Adipose tissue (tissue), 3 donors: Measurements from ENCODE around the gene MPPED1. TPM values are rescaled to one million over a fixed set of nuclear protein-coding genes. Genes with fewer than 3 reads are reported as not detected.

ENCODE experiments used
- H3K27ac ChIP-seq: one replicate; pipeline ENCODE4 v1.5.1; 2013; ENCODE audit warnings: low read depth, low read length
- WGBS, 3 donors: extraction: QIAGEN DNeasy Blood & Tissue Kit; methylation state at CpG; one replicate each; pipeline ENCODE4 v1.1.7; 2013; 5-methylcytosine and 5-hydroxymethylcytosine counted together
- polyA plus RNA-seq, 3 donors: library from polyadenylated mRNA; stranded (reverse); fragments of 200-250 nt; gene quantifications; one replicate each; pipeline ENCODE4 v1.2.3, GENCODE V29; 2013
- donor health status: healthy with polysubstance abuse.
- donor health status: Bipolar disorder and iron deficiency.
- donor health status: healthy.

Gene MPPED1
- polyA plus RNA-seq, 3 donors, result 0.16 TPM; not detected in 2

DNA sequence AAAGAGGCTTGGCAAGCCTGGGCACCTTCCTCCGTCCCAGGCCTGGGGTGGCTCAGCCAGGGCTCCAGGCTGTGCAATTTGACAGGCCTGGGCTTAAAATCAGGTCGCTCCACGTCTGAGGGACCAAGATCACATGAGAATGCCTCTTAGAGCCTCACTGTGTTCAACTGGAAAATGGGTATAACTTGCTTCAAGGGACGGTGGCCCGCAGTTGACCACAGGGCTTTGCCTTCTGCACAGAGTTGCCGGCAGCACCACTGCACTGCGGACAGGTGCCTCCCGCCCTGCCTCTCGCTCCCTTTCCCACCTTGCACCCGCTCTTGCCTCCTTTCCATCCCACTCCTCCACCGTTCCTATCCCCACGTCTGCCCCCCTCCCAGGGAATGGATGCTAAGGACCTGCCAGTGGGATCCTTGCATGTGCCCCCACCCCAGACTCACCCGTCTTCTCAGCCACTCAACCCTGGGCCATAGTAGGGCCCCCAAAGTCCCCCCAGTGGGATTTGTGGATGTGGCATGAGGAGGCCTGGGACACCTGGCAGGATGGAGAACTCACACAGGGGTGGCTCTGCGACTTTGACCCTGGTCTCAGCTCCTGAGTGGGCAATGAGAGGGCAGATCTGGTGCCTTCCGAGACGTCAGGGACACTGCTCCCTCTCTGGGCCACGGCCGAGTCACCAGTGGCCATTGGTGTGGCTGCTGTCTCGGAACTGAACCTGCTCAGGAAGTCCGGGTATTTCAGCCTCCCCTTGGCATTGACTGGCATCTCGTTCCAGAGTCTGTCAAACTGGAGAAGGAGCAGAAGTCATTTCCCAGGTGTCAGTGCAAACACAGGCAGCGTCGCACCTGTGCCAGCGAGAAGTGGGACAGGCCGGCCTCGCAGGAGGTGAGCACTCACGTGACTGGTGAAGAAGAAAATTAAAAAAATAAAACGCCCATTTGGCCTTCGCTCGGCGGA lies 128.0 kb downstream of the MPPED1 start:
- 87 to 89% (median 88%) methylated on average over 31 of the region's 31 CpGs for WGBS, 3 donors
- H3K27ac ChIP-seq, result no peak overlapping the region

DNA sequence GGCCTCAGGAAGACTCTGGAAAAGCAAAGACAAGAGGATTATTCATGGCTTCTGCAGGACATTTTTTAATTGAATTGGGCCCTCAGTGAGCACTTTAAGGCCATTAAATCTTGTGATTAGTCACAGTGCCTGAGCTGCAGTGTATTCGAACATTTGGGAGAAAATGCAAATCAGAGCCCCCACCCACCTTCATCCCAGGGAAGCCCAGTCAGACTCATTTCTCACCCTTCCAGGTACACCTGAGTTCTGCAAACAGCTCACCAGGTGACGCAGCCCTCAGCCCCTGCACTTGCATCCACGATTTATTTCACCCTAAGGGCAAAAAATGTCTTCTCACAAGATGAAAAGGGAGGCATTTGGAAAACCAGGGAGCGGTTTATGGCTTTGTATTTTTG lies 128.7 kb downstream of the MPPED1 start:
- 69 to 85% (median 77%) methylated on average over 4 of the region's 4 CpGs for WGBS, 3 donors

DNA sequence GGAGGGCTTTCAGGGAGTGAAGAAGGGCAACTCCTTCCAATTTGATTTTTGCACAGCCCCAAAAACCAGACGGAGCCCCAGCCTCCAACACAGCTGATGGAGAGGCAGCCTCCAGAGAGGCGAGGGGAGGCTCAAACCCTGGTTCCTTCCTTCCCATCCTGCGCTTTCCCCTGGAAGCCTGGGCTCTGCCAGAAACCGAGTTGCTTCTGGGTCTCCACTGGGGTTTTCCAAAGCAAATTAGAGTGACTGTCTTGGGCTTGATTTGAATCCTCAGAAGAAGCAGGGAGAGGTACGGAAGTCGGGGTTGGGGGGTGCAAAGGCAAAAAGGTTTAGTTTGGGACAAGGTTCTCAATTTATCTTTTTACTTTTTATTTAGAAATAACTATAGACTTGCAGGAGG lies 129.2 kb downstream of the MPPED1 start:
- no peak overlapping the region for H3K27ac ChIP-seq
- 82 to 86% (median 85%) methylated on average over 6 of the region's 6 CpGs for WGBS, 3 donors

More for the DNA sequence above, 128.7 kb downstream of the MPPED1 start:
- H3K27ac ChIP-seq, result no peak overlapping the region

DNA sequence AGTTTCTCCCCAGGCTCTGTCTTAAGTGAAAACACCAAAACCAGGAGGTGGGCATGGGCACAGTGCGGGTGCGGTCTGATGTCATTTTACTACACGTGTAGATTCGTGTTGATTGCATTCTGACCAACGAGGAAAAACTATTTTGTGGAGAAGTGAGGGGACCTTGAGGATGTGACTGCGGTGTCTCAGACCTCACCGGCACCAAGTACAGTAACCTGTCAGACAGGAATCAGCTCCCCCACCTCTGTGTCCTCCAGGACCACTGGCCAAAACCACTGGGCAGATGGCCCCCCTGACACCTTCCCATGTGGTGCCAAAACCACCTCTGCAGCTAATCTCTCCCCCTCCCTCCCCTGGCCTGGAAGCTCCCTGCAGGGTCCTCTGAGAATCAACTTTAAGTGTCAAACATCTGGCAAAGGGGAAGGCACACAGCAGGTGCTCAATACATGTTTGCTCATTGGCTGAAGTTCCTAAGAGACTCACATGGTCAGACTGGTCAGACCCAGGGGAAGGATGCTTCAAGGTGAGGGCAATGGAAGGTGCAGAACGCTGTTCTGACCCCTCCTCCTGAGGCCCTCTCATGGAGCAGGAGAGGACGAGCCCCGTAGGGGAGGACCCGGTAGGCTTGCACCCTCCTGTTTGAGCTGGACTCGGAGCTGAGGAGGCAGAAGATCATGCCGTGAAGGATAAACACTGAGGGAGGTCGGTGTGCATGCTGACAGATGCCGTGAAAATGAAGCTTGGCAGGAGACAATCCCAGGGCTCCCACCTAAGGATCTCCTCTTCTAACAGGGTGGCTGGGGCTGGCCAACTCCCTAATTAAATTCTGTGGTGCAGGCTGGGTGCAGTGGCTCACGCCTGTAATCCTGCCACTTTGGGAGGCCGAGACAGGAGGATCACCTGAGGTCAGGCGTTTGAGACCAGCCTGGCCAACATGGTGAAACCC lies 129.9 kb downstream of the MPPED1 start:
- no peak overlapping the region for H3K27ac ChIP-seq
- 77 to 81% (median 79%) methylated on average over 18 of the region's 18 CpGs for WGBS, 3 donors

DNA sequence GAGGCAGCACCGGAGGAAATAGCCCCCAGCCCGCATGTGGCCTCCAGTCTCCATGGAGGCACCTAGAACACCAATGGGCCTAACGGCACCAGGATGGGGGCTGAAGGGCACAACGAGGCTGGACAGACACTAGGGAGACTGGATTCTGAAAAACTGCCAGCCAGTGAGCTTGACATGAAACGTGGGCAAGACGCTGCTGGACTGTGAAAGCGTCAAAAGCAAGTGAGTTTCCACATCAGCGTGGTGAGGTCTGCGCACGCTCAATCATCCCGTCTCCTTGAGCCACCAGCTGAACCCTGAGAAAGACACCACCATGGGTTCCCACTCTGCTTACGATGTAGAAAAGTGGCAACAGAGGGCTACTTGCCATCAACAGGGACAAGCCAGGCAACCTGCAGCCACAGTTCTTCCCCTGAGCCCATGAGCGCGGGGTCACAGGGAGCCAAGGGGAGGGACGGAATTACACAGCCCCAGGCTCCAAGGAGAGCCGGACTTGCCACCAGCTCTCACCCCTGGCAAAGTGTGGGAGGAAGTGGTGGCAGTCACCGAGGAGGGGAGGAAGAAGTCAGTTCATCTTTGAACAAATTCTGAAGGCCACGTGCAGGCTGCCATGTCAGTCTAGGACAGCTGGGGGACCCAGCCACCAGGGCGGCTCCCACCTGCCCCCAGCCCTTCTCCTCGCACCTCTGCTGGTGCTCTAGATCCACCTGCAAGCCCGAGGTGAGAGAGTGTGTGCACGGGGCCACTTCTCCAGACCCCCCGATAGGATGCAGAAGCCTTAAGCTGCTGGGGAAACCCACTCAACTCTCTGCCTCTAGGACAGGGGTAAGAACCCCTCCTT lies 131.1 kb downstream of the MPPED1 start:
- 83 to 89% (median 86%) methylated on average over 23 of the region's 23 CpGs for WGBS, 3 donors
- no peak overlapping the region for H3K27ac ChIP-seq

DNA sequence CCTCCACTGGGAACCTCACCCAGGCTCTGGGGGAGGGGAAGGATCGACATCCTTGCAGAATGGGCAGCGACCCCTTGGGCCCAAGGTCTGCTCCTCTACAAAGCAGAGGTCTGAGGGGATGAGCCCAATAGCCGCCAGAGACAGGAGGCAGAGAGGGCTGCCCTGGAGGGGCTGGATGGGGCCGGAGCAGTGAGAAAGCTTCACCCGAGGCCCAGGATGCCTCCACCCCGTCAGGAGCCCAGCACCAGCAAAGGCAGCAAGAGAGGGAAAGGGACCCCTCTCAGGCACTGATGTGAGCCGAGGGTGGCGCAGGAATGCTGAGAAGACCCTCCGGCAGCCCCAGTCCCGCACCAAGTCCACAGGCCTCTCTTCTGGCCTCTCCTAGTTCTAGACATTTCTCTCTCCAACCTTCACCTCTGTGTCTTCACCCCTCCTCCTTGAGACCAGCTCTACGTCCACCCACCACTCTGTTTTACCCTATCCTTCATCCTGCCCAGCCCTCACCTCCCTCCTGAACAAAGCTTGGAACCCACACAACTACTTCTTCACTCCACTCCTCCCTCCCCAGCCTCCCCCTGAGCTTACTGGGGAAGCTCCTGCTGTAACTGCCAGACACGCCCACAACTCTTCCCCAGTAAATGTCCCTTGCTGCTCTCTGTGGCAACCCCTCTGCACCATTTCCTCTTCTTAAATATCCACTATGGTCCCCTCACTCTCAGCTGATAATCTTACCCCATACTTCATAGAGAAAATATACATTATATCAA lies 131.9 kb downstream of the MPPED1 start:
- WGBS, 3 donors, result 77 to 82% (median 81%) methylated on average over 10 to 12 of the region's 12 CpGs

DNA sequence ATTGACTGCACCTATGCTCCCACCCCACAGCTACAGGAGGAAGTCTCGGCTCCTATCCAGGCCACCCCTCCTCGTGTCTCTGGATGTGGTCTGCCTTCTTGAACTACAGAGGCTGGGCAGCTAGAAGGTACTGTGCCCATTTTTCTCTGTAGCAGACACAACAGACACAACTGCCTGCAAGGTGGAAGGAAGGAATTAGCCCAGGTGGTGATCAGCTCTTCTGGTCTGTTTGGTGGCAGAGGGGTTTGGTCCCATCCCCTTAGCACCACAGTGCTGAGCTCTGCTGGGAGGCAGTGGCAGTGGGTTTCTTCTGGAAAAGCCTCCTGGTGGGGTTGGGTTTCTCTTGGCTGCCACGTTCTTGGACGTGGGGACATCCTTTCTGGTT lies 132.5 kb downstream of the MPPED1 start:
- WGBS, 3 donors, result 60 to 72% (median 72%) methylated on average over 4 of the region's 4 CpGs

More for the DNA sequence above, 131.9 kb downstream of the MPPED1 start:
- H3K27ac ChIP-seq, result no peak overlapping the region

DNA sequence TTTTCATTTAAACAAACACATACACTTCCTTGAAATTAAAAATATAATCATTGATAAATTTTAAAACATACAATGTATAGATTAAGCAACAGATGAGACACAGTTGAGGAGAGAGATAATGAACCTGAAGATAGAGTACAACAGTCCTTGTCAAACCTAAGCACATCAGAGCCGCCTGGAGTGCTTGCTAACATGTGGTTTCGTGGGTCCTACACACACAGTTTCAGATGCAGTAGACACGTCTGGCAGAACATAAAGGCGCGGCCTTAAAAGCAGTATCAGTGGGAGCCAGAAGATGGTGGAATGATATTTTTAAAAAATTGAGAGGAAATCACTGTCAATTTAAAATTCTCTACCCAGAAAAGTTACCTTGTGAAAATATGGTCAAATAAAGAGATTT lies 134.4 kb downstream of the MPPED1 start:
- no peak overlapping the region for H3K27ac ChIP-seq
- WGBS, 3 donors, result 81 to 89% (median 83%) methylated on average over 5 of the region's 5 CpGs

More for the DNA sequence above, 132.5 kb downstream of the MPPED1 start:
- H3K27ac ChIP-seq, result no peak overlapping the region

DNA sequence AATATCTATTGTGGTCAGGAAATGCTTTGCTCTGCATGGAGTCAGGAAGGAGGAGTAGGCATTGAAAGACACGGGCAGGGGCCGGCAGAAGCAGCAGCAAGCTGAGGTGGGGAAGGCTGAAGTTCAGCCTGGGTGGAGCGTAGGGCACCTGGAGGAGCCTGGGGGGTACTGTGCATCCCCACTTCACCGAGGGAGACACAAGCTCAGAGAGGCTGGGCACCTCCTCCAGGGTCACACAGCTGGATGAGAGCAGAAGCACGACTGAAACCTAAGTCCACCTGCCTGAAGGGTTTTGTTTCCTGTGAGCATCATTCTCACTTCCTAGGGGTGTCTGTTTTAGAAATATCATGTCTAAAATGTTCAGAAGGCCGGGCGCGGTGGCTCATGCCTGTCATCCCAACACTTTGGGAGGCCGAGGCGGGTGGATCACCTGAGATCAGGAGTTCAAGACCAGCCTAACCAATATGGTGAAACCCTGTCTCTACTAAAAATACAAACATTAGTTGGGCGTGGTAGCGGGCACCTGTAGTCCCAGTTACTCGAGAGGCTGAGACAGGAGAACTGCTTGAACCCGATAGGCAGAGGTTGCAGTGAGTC lies 138.3 kb downstream of the MPPED1 start:
- no peak overlapping the region for H3K27ac ChIP-seq
- WGBS, 3 donors, result 76 to 81% (median 77%) methylated on average over 14 of the region's 14 CpGs

DNA sequence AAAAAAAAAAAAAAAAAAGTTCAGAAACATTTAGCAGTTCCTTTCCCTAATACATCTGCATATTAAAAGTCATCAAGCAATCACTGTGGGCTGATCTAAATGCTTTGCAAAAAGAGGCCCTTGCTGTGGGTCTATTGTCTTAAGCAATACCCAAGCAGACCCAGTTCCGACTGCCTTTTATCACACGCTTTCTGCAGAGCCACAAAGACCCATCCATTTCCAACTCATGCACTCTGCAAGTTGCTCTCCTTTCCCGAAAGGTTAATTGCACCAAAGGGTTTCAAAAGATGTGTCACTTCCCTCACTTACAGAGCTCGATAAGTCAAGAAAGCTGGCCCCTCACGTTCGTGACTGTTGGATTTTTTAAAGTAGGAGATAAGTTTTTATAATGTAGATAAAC lies 138.9 kb downstream of the MPPED1 start:
- WGBS, 3 donors, result 81 to 83% (median 83%) methylated on average over 6 of the region's 6 CpGs
- H3K27ac ChIP-seq, result no peak overlapping the region

DNA sequence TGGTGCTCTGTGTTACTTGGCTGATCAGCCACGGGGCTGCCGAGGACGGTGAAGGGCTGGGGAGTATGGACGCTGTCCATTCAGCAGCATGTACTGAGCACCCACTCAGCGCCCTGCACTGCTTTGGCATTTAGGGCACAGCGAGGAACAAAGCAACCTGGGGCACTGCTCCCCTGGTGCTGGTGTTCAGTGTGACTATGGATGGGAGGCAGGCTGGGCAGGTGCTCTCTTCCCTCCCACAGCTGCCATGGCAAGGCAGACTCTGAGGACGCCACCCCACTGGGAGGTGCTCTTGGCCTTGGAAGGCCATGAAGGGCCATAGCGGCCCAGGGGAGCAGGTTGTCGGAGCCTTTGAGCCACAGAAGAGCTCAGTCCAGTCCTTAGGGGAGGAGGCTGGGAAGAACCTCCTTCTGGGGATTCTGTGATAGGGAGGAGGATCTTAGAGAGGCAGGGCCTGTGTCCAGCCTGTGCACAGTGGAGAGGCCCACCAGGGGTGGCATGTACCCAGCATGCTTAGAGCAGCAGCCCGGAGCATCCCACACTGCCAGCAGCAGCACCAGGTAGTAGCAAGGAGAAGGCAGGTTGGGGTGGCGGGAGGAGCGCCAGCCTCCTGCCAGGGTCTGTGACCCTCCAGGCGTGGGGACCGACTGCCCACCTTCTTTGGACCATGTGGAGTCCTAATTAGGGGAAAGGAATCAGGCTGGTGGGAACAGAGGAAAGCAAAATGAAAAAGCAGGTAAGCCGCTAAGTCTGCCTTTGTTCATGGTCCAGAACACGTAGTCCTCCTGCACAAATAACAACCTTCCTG lies 141.8 kb downstream of the MPPED1 start:
- 89 to 96% (median 91%) methylated on average over 16 of the region's 16 CpGs for WGBS, 3 donors

DNA sequence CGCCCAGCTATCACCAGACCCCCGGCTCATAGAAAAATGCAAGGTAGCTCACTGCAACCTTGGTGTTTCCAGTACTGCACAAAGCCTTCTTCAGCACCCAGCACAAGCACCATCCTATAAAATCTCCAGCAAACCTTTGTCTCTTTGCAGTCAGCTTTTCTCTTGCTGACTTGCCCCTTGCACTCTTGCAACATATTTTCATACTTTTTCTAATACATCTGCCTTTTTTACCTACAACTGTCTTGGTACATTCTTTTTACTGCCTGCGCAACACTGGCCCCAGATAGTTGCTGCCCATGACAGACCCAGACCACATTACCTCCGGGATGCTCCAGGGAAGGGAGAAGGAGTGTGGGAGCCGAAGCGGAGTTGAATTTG lies 142.4 kb downstream of the MPPED1 start:
- no peak overlapping the region for H3K27ac ChIP-seq
- 76 to 97% (median 94%) methylated on average over 6 of the region's 6 CpGs for WGBS, 3 donors

More for the DNA sequence above, 141.8 kb downstream of the MPPED1 start:
- H3K27ac ChIP-seq, result no peak overlapping the region

DNA sequence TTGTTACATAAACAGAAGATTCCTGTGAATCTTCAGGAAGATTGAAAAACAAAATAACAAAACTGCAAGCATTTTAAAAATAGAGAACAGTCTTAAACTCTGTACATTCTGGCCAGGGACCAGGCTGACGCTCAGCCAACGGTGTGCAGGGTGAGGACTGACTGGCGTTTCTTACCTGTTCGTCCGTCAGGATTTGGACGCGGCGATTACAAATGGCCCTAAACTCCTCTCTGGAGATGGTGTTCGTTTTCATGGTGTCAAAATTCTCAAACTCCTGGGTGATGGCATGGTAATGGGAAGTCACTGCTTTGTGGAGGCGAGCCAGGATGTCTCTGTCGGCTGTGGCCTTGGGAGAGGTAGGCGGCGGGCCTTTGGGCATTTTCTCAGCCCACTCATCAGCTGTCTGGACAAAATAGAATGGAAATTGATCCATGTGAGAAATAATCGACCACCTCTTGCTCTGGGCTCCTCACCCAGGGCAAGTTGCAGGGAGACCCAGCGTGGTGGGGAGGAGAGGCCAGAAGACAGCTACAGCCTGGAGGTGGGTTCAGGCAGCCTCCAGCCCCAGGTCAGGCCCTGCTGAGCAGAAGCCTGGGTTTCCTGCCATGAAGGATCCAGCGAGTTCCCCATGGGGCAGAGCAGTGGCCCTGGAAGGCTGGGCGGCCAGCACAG lies 143.0 kb downstream of the MPPED1 start:
- 88 to 91% (median 91%) methylated on average over 17 of the region's 17 CpGs for WGBS, 3 donors
- no peak overlapping the region for H3K27ac ChIP-seq

DNA sequence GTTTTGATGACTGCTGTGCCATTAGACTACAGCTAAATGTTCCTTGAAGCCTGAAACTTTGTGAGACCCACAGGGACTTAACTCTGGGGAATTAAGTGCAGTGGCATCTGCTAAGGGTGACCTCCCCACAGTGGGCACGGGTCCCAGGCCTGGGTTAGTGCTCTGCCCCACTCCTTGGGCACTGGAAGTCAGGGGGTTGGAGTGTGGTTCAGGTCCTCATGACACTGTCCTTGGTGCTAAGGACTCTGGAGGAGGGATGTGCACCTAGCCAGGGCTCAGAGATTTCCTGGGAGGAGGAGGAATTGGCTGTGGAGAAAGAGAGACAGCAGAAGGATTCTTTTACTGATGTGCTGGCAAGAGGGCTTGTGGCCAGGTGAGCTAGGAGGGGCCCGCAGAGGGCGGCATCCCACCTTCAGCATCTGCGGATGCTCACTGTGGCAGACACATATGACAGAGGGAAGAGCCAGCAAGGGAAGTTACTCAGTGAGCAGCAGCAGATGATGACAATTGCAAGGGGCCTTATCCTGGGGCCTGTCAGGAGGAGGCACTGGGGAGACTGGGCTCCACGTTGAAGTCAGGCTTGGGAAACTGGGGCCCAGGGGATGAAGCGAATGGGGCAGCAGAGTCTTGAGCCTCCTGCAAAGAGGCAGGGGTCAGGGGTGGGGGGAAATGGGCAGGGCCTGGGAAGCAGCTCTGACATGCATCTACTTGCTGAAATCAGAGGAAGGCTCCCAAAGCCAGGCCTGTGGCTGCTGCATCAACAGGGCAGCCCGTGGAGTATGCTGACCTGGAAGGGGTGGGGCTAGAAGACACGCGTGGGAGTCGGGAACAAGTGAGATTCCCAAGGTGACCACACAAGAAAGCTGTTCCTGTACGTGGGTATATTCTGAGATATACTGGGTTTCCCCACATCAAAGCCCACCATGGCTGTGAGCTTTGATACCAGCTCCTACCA lies 144.0 kb downstream of the MPPED1 start:
- H3K27ac ChIP-seq, result no peak overlapping the region
- WGBS, 3 donors, result 67 to 76% (median 76%) methylated on average over 11 of the region's 11 CpGs
